Measurements from ENCODE around the gene ELMOD1.

Gene ELMOD1

DNA sequence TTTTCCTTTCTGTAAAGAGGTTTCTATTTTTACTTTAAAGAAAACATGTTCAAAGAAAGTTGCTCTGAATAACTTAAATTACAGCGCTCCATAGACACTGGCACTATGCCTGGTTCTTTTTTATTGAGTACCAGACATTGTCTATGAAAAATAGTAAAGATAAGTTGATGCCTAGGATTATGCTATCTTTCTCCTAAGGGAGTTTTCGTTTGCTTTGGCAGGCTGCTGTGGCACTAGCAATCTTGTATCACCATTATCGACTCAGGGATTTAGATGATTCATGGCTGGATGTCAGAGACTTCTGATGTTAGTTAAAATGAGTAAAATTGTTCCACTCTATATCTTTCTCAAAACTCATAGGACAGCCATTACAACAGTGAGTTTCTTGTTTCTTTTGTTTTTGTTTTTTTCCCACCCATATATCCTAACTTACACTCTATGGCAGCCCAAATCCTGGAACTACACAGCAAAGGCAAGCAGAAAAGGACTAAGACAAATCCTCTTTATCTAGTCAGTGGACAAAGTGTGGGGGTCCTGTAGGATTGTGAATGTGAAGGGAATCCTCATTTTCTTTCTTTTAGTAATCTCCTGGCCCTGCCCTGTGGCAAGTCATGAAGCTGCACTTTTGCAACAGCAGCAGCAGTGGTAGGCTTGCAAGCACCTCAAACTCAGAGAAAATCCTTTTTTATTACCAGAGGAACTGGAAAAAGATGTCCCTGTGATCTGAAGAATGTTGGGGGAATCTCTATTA lies 100.2 kb downstream of the ELMOD1 start:
- peak; percentile 55 for DNase-seq

DNA sequence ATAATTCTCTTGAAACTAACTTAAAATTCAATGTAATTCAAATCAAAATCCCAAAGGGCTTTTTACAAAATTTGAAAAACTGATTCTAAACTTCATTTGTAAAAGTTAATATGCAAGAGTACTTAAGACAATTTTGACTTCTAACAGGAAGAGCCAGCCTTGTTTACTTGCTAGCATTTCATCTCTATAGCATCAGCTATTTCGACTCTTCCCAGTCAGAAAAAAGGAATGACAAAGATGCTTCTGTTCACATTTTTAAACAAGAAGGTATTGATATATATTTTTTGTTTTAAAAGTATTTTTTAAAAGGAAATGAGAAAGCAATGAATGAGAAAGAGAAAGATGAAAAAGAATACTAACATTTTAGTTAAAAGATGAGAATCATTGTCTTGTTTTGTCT lies 104.5 kb downstream of the ELMOD1 start:
- DNase-seq = peak; percentile 7

DNA sequence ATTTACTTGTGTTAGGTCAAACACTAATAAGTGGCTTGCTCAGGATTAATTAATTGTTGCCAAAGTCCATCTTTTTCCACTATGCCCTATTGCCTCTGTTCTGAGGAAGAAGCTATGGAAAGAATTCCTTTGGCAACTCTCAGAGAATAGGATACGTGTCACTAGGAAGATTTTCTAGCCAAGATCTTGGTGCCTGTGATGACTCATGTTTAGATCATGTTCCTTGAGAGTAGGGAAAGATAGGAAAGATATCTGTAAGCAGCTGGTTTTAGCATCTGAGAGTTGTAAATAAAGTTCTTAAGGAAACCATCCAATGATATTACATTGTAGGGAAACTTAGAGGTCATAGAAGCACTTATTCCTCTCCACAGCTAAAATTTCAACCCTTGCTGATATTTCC lies 105.2 kb downstream of the ELMOD1 start:
- DNase-seq = peak; percentile 96

GRCh38 chr11:107697291-107697690 lies 106.3 kb downstream of the ELMOD1 start:
- DNase-seq = peak; percentile 20

DNA sequence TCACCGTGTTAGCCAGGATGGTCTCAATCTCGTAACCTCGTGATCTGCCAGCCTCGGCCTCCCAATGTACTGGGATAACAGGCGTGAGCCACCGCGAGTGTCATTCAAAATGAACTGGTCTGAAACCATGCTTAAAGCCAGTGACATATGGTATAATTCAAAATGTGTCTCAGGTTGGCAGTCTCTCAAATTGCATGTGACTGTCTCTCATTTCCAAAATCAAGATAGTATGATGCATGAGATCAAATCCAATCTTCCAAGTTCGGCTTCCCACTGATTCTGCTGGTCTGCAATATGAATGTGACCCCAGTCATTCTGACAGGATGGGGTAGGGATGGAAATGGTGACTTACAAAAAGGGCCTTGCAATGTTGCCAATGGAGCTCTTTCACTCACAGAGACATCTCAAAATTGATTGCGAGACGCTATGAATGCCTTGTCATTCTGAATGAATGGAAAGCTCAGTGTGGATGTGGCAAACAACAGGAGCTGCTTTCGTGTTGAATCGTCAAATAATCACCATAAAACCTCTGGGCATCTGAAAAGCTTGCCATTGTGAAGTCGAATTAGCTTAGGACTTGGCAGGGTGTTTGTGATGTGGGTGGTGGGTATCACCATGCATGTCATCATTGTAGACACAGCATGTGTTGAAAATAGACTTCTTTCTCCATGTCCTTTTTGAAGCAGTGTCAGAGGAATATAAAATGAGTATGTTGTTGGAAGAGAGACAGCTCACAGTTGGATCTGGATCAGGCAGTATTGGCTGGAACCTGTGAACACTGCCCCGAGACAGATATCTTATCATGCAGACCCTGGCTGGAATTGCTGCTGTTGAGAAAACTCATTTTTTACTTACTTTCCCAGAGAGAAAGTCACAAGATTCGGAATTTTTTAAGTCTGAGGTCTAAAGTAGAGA lies 108.7 kb downstream of the ELMOD1 start:
- no peak for DNase-seq

DNA sequence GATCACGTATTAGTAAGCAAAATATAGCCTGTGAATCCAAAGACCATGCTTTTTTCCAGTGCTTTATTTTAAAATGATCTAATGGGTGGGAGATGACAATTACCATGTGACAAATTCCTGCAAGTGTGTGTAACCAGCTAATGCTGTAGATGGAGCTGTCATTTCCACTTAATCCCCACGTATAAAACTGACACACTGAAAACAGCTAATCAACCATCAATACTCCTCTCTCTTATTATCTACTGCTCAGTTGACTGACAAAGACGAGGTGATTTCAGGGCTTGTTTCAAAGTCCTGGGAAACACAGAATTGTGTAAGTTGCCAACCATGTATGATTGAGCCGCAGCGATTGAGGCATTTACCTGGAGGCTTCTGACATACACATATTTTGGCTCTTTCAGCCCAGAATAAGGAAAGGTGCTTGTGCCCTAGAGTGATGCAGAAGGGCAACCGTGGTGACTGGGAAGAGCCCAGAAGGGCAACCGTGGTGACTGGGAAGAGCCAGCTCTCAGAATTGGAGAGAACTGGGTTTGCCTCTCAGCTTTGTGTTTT lies 111.2 kb downstream of the ELMOD1 start:
- no peak for DNase-seq

DNA sequence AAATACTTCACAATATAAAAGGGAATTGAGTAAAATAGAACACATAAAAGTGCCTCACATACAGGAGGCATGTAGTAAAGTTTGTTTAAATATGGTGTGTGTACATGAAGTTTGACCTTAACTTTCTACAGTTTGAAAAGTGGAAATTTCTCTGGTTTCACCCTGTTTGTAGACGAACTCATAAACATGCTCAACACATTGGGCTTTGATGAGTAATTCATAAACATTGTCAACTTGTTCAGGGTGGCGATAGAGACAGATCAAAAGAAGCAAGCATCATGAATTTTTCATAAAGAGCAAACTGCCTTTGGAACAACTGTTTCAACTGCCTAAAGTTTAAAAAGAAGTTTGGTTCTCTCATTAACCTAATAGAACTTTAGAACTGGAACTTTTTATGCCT lies 111.8 kb downstream of the ELMOD1 start:
- no peak for DNase-seq

- no peak for DNase-seq
These were observed 113.5 kb downstream of the ELMOD1 start for GRCh38 chr11:107704451-107704850.

- DNase-seq = peak; percentile 80
These were observed 114.1 kb downstream of the ELMOD1 start for GRCh38 chr11:107705027-107705426.

GRCh38 chr11:107706531-107706930 lies 115.6 kb downstream of the ELMOD1 start:
- DNase-seq = no peak

GRCh38 chr11:107707215-107707671 lies 116.3 kb downstream of the ELMOD1 start:
- DNase-seq = no peak

GRCh38 chr11:107707807-107708206 lies 116.9 kb downstream of the ELMOD1 start:
- no peak for DNase-seq

- no peak for DNase-seq
These were observed 117.8 kb downstream of the ELMOD1 start for GRCh38 chr11:107708792-107709191.

- no peak for DNase-seq
These were observed 119.4 kb downstream of the ELMOD1 start for GRCh38 chr11:107710301-107710700.

DNA sequence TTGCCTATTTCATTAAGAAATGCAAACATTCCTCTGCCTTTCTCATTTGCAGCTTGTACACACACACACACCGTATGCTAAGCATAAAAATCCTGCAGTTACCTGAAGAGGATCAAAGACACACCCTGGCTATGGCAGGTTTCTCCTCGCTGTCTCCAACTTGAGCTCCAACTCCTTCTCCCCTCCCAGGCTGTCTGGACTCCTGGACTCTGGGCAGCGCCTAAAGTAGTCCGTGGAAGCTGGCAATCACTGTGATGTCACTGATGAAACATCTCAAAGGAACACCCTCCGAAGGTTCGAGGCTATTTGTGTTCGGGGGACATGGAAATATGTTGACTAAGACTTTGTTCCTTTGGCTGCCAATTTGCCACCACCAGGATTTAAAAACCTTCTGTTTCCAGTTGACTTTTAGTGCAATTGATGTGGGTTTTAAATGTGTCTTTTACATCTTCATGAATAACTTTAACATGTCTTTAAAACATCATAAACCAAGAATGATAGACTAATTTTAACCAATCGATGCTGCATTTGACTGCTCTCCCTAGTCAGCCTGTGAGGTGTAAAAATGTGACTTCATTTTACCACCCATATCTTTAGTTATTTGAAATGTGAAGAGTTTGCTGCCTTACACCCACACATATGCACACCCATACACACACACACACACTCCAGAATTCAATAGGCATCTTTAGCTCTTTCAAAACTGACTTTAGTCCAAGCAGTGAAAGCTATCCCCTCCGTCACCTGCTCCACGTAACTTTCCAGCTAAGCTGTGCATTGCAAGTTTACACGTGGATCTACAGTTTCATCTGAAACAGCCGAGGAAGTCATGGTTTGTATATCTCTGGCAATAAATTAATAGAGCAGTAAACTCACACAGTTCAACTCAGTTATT lies 121.2 kb downstream of the ELMOD1 start, which contains the start of gene SLN:
Gene SLN, minus strand, starts transcription at position 196 of the 895 bp plus-strand sequence.
- no peak for DNase-seq

DNA sequence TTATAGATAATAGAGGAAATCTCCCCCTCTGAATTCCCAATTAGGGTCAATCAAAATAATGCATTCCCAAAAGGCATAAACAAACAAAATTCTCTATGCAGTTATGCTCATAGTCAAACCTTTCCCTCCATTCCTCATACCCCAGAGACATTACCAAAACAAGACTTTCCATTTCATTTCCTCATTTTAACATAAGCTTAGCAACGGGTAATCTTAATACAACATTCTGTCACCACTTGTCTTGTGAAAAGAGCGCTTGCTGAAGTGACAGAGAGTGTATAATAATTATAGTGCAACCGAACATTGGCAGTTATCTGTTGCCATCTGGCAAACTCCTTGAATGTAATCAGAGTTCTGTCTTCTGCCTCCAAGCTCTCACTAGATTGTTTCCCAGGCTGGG lies 122.1 kb downstream of the ELMOD1 start:
- DNase-seq = no peak

Measured in NCI-H226 (cell line).